ENCODE data around the gene SCAMP4.

The SCAMP4 gene

GRCh38 chr19:1914826-1915341 is 9.7 kb downstream of the SCAMP4 start:
- Mint-ChIP-seq H3K9me3 (no peaks in the 10 kb centered on the region), H3K27me3 (ENCODE audit: low read depth) (no peaks in the 10 kb centered on the region), H3K4me1 (no peaks in the 10 kb centered on the region), H3K4me3 (no peak overlapping the region), H3K36me3 (ENCODE audit: low read depth) (peaks cover 21% of the 10 kb centered on the region), H3K27ac (no peak overlapping the region)
- no peak for TF ChIP-seq CTCF (IDR thresholded peaks at IDR 0.05; ENCODE audit: unreplicated experiment in 3 of 3)

- Mint-ChIP-seq H3K9me3 (no peaks in the 10 kb centered on the region), H3K4me3 (no peak overlapping the region), H3K27me3 (ENCODE audit: low read depth) (no peaks in the 10 kb centered on the region), H3K36me3 (ENCODE audit: low read depth) (peaks cover 24% of the 10 kb centered on the region), H3K4me1 (no peaks in the 10 kb centered on the region), H3K27ac (no peak overlapping the region)
- no peak for TF ChIP-seq CTCF (IDR thresholded peaks at IDR 0.05; ENCODE audit: unreplicated experiment in 3 of 3)
Measured at GRCh38 chr19:1917146-1917545, 11.9 kb downstream of the SCAMP4 start.

GRCh38 chr19:1917926-1918325 is 12.7 kb downstream of the SCAMP4 start:
- Mint-ChIP-seq H3K27me3 (ENCODE audit: low read depth) (no peaks in the 10 kb centered on the region), H3K36me3 (ENCODE audit: low read depth) (peaks cover 32% of the 10 kb centered on the region), H3K9me3 (no peaks in the 10 kb centered on the region), H3K4me1 (no peaks in the 10 kb centered on the region), H3K27ac (no peak overlapping the region), H3K4me3 (no peak overlapping the region)
- no peak for TF ChIP-seq CTCF (IDR thresholded peaks at IDR 0.05; ENCODE audit: unreplicated experiment in 3 of 3)

- H3K9me3 Mint-ChIP-seq: no peaks in the 10 kb centered on the region
- no peaks in the 10 kb centered on the region for H3K4me1 Mint-ChIP-seq
- no peak overlapping the region for H3K27ac Mint-ChIP-seq
Measured at GRCh38 chr19:1918975-1919374, 13.8 kb downstream of the SCAMP4 start.

GRCh38 chr19:1920644-1921043 is 15.4 kb downstream of the SCAMP4 start:
- no peak overlapping the region for H3K4me3 Mint-ChIP-seq
- no peaks in the 10 kb centered on the region for H3K9me3 Mint-ChIP-seq
- peaks cover 28% of the 10 kb centered on the region for H3K36me3 Mint-ChIP-seq (ENCODE audit: low read depth)
- H3K4me1 Mint-ChIP-seq: no peaks in the 10 kb centered on the region
- no peak for TF ChIP-seq CTCF (IDR thresholded peaks at IDR 0.05; ENCODE audit: unreplicated experiment in 3 of 3)
- no peak overlapping the region for H3K27ac Mint-ChIP-seq
- H3K27me3 Mint-ChIP-seq (ENCODE audit: low read depth): no peaks in the 10 kb centered on the region

More at GRCh38 chr19:1918975-1919374, 13.8 kb downstream of the SCAMP4 start:
- Mint-ChIP-seq H3K27me3 (ENCODE audit: low read depth) (no peaks in the 10 kb centered on the region), H3K36me3 (ENCODE audit: low read depth) (peaks cover 28% of the 10 kb centered on the region), H3K4me3 (no peak overlapping the region)
- TF ChIP-seq CTCF (IDR thresholded peaks at IDR 0.05; ENCODE audit: unreplicated experiment in 3 of 3): no peak

- no peak overlapping the region for H3K27ac Mint-ChIP-seq
- no peak for TF ChIP-seq CTCF (IDR thresholded peaks at IDR 0.05; ENCODE audit: unreplicated experiment in 3 of 3)
- H3K9me3 Mint-ChIP-seq: no peaks in the 10 kb centered on the region
- H3K27me3 Mint-ChIP-seq (ENCODE audit: low read depth): no peaks in the 10 kb centered on the region
- H3K36me3 Mint-ChIP-seq (ENCODE audit: low read depth): peaks cover 28% of the 10 kb centered on the region
- H3K4me1 Mint-ChIP-seq: no peaks in the 10 kb centered on the region
- no peak overlapping the region for H3K4me3 Mint-ChIP-seq
Measured at GRCh38 chr19:1921326-1921725, 16.1 kb downstream of the SCAMP4 start.
